SK-N-SH (cell line): ENCODE data around the gene AXL.

Experiments
- ELF1 ChIP-seq: IDR thresholded peaks from 2 replicates; pipeline ENCODE4 v1.4.0; 2012
- JUND ChIP-seq: IDR thresholded peaks from 2 replicates; pipeline ENCODE4 v1.4.0; 2012
- MEF2A ChIP-seq: IDR thresholded peaks from 2 replicates; pipeline ENCODE4 v1.4.0; 2012; ENCODE audit warnings: low read depth, borderline replicate concordance
- NFIC ChIP-seq: IDR thresholded peaks from 2 replicates; pipeline ENCODE4 v1.4.0; 2012; ENCODE audit warnings: borderline replicate concordance
- POLR2AphosphoS5 ChIP-seq: IDR thresholded peaks from 2 replicates; pipeline ENCODE4 v1.6.1; 2012; ENCODE audit warnings: low read depth, low read length
- RCOR1 ChIP-seq: fragments of 150-350 bp; IDR thresholded peaks from 2 replicates; pipeline ENCODE4 v1.6.1; 2017; ENCODE audit warnings: antibody characterized with exemption, low read length
- RFX5 ChIP-seq: IDR thresholded peaks from 2 replicates; pipeline ENCODE4 v1.6.1; 2012; ENCODE audit warnings: mild to moderate bottlenecking, improper control_type of control experiment, low read length
- YY1 ChIP-seq: IDR thresholded peaks from 2 replicates; pipeline ENCODE4 v1.4.0; 2012; ENCODE audit warnings: low read depth, mild to moderate bottlenecking
- TF ChIP-seq, protein P1 (sequence below): fragments of 200-600 bp; sonication (generic); IDR thresholded peaks from 2 replicates; pipeline ENCODE4 v1.6.1; 2017; ENCODE audit warnings: antibody characterized with exemption, mild to moderate bottlenecking, moderate library complexity
- TF ChIP-seq, protein P2 (sequence below): fragments of 150-350 bp; IDR thresholded peaks from 2 replicates; pipeline ENCODE4 v1.6.1; 2017; ENCODE audit warnings: antibody characterized with exemption, low read length, low read depth, borderline replicate concordance

DNA sequence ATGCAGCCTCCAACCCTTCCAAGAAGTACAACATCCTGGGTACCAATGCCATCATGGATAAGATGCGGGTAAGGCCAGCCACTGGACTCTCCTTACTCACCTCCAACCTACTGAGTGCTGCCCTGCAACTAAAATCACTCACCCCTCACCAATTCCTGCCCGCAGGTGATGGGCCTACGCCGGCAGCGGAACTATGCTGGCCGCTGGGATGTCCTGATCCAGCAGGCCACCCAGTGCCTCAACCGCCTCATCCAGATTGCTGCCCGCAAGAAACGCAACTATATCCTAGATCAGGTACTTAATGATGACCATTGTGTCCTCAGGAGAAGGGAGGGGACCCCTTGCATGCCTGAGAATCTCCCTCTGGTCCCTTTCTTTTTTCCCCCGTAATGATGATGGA lies 75.4 kb downstream of the AXL start:
- TF ChIP-seq RCOR1, result no peak
- no peak for TF ChIP-seq POLR2AphosphoS5
- no peak for TF ChIP-seq MEF2A
- TF ChIP-seq, protein P1, sequence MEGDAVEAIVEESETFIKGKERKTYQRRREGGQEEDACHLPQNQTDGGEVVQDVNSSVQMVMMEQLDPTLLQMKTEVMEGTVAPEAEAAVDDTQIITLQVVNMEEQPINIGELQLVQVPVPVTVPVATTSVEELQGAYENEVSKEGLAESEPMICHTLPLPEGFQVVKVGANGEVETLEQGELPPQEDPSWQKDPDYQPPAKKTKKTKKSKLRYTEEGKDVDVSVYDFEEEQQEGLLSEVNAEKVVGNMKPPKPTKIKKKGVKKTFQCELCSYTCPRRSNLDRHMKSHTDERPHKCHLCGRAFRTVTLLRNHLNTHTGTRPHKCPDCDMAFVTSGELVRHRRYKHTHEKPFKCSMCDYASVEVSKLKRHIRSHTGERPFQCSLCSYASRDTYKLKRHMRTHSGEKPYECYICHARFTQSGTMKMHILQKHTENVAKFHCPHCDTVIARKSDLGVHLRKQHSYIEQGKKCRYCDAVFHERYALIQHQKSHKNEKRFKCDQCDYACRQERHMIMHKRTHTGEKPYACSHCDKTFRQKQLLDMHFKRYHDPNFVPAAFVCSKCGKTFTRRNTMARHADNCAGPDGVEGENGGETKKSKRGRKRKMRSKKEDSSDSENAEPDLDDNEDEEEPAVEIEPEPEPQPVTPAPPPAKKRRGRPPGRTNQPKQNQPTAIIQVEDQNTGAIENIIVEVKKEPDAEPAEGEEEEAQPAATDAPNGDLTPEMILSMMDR, result no peak
- no peak for TF ChIP-seq RFX5
- TF ChIP-seq ELF1, result no peak
- no peak for TF ChIP-seq JUND
- TF ChIP-seq NFIC, result no peak
- TF ChIP-seq YY1, result no peak
- TF ChIP-seq, protein P2, sequence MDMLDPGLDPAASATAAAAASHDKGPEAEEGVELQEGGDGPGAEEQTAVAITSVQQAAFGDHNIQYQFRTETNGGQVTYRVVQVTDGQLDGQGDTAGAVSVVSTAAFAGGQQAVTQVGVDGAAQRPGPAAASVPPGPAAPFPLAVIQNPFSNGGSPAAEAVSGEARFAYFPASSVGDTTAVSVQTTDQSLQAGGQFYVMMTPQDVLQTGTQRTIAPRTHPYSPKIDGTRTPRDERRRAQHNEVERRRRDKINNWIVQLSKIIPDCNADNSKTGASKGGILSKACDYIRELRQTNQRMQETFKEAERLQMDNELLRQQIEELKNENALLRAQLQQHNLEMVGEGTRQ, result no peak
